ENCODE results near the gene NRG2. TPM values are rescaled to one million over a fixed set of nuclear protein-coding genes. Genes with fewer than 3 reads are reported as not detected.

The NRG2 gene
- total RNA-seq, 1 experiment from 2014 or later: 0.23 TPM

DNA sequence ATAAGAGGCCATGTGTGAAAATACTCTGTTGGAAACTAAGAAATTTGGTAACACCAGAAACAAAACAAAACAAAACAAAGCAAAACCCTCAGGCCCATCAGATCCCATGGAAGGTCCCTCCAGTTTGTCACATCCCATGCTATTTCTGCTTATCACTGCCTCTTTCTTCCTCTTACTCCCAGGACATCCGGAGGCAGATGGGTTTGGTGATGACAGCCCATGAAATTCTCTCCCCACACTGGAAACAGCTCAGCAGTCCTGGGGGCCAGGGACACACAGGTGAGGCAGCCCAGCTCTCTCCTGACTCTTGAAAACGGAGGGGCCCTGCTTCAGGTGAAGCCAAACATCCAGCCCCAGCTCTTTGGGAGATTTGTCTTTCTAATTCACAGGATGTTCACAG, 63.2 kb downstream of the NRG2 start:
- H3K27me3 Mint-ChIP-seq (ENCODE audit: insufficient read depth, unreplicated experiment): peaks cover 43% of the 10 kb centered on the region
- no peak overlapping the region for H3K4me3 Mint-ChIP-seq (ENCODE audit: unreplicated experiment)
- no peaks in the 10 kb centered on the region for H3K4me1 Mint-ChIP-seq (ENCODE audit: insufficient read depth, unreplicated experiment)
- POLR2A ChIA-PET: interaction anchor here (1.0 to 1.2 kb wide), 2 partner anchors 13 to 193 kb away, joined by 5 read pairs; no protein-coding TSS in a partner anchor
- BruUV-seq (replicated peaks): no TSS peak
- intact Hi-C loops (cut with micrococcal nuclease): no loop called here
- no peaks in the 10 kb centered on the region for H3K9me3 Mint-ChIP-seq (ENCODE audit: unreplicated experiment)
- no peak for DNase-seq (ENCODE audit: unreplicated experiment)
- no peak overlapping the region for H3K27ac Mint-ChIP-seq (ENCODE audit: low read depth, unreplicated experiment)
- CTCF ChIA-PET: interaction anchor here (0.9 to 6.0 kb wide), 6 partner anchors 11 to 203 kb away, joined by 3 to 115 read pairs (median 4); no protein-coding TSS in a partner anchor
- TF ChIP-seq, protein P1, sequence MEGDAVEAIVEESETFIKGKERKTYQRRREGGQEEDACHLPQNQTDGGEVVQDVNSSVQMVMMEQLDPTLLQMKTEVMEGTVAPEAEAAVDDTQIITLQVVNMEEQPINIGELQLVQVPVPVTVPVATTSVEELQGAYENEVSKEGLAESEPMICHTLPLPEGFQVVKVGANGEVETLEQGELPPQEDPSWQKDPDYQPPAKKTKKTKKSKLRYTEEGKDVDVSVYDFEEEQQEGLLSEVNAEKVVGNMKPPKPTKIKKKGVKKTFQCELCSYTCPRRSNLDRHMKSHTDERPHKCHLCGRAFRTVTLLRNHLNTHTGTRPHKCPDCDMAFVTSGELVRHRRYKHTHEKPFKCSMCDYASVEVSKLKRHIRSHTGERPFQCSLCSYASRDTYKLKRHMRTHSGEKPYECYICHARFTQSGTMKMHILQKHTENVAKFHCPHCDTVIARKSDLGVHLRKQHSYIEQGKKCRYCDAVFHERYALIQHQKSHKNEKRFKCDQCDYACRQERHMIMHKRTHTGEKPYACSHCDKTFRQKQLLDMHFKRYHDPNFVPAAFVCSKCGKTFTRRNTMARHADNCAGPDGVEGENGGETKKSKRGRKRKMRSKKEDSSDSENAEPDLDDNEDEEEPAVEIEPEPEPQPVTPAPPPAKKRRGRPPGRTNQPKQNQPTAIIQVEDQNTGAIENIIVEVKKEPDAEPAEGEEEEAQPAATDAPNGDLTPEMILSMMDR (IDR thresholded peaks at IDR 0.05; ENCODE audit: unreplicated experiment): no peak
- no peaks in the 10 kb centered on the region for H3K36me3 Mint-ChIP-seq (ENCODE audit: insufficient read depth, unreplicated experiment)

DNA sequence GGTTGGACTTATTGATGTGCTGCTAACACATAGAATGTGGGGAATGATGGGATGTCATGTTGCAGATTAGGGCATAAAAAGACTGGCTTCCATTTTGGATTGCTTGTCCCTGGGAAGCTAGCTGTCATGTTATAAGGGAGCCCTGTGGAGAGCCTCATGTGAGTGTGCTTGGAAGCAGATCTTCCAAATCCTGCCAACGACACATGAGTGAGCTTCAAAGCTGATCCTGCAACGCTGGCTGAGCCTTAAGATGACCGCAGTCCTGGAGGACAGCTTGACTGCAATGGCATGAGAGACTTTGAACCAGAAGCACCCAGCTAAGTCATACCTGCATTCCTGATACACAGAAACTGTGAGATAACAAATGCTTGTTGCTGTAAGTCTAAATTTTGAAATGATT, 63.6 kb downstream of the NRG2 start:
- Mint-ChIP-seq H3K36me3 (ENCODE audit: insufficient read depth, unreplicated experiment) (no peaks in the 10 kb centered on the region), H3K9me3 (ENCODE audit: unreplicated experiment) (no peaks in the 10 kb centered on the region), H3K4me3 (ENCODE audit: unreplicated experiment) (no peak overlapping the region), H3K27me3 (ENCODE audit: insufficient read depth, unreplicated experiment) (peaks cover 43% of the 10 kb centered on the region), H3K27ac (ENCODE audit: low read depth, unreplicated experiment) (no peak overlapping the region), H3K4me1 (ENCODE audit: insufficient read depth, unreplicated experiment) (no peaks in the 10 kb centered on the region)
- no TSS peak for BruUV-seq (replicated peaks)
- TF ChIP-seq, protein P1 (IDR thresholded peaks at IDR 0.05; ENCODE audit: unreplicated experiment): no peak
- ChIA-PET POLR2A (interaction anchor here (1.0 kb wide), 1 partner anchor 192 kb away, joined by 5 read pairs; no protein-coding TSS in a partner anchor), CTCF (interaction anchor here (0.9 to 6.0 kb wide), 5 partner anchors 10 to 192 kb away, joined by 3 to 115 read pairs (median 3); no protein-coding TSS in a partner anchor)
- intact Hi-C loops (cut with micrococcal nuclease): no loop called here
- no peak for DNase-seq (ENCODE audit: unreplicated experiment)

DNA sequence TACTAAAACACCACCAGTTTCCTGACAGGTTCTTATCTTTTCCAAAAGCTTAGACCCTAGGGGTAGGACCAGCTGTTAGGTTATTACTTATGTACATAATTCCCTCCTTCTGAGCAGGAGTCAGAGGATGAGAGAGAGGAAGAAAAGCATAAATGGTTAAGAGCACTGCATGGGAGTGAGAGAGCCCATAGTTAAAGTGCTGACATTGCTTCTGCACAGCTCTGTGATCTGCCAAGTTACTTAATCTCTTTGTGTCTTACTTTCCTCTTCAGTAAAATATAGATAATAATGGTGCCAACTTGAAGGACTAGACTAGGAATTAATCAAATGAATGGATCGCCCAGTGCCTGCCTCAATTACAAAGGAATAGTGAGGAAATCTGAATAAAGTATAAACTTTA, 66.4 kb downstream of the NRG2 start:
- ChIA-PET POLR2A (no interaction called here), CTCF (interaction anchor here (2.1 kb wide), 1 partner anchor 8 kb away, joined by 12 read pairs; no protein-coding TSS in a partner anchor)
- Mint-ChIP-seq H3K4me1 (ENCODE audit: insufficient read depth, unreplicated experiment) (no peaks in the 10 kb centered on the region), H3K36me3 (ENCODE audit: insufficient read depth, unreplicated experiment) (no peaks in the 10 kb centered on the region), H3K27me3 (ENCODE audit: insufficient read depth, unreplicated experiment) (peaks cover 33% of the 10 kb centered on the region), H3K4me3 (ENCODE audit: unreplicated experiment) (no peak overlapping the region), H3K27ac (ENCODE audit: low read depth, unreplicated experiment) (no peak overlapping the region), H3K9me3 (ENCODE audit: unreplicated experiment) (no peaks in the 10 kb centered on the region)
- BruUV-seq (replicated peaks): no TSS peak
- no peak for DNase-seq (ENCODE audit: unreplicated experiment)
- TF ChIP-seq, protein P1 (IDR thresholded peaks at IDR 0.05; ENCODE audit: unreplicated experiment): no peak
- intact Hi-C loops (cut with micrococcal nuclease): no loop called here

DNA sequence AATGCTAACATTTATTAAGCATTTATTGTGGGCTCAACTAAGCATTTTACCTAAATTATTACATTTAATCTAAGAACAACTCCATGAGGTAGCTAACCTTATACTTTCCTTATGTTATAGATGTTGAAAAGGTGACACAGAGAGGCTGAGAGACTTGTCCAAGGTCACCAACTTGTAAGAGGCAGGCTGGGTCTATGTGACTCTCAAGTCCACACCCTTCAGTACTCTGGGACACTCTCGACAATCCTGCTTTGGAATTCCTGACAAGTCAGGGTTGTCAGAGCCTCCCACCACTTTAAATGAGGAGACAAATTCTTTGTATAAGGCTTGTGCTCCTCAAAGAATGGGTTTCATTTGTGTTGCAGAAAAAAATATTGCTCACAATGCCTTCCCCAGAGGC, 67.2 kb downstream of the NRG2 start:
- POLR2A ChIA-PET: no interaction called here
- DNase-seq (ENCODE audit: unreplicated experiment): no peak
- TF ChIP-seq, protein P1 (IDR thresholded peaks at IDR 0.05; ENCODE audit: unreplicated experiment): no peak
- intact Hi-C loops (cut with micrococcal nuclease): no loop called here
- H3K36me3 Mint-ChIP-seq (ENCODE audit: insufficient read depth, unreplicated experiment): no peaks in the 10 kb centered on the region
- H3K9me3 Mint-ChIP-seq (ENCODE audit: unreplicated experiment): no peaks in the 10 kb centered on the region
- H3K27ac Mint-ChIP-seq (ENCODE audit: low read depth, unreplicated experiment): no peak overlapping the region
- no peaks in the 10 kb centered on the region for H3K4me1 Mint-ChIP-seq (ENCODE audit: insufficient read depth, unreplicated experiment)
- H3K4me3 Mint-ChIP-seq (ENCODE audit: unreplicated experiment): no peak overlapping the region
- peaks cover 27% of the 10 kb centered on the region for H3K27me3 Mint-ChIP-seq (ENCODE audit: insufficient read depth, unreplicated experiment)
- CTCF ChIA-PET: interaction anchor here (0.6 to 12.6 kb wide), 4 partner anchors 7 to 192 kb away, joined by 3 to 774 read pairs (median 8); no protein-coding TSS in a partner anchor
- no TSS peak for BruUV-seq (replicated peaks)

Measured in MCF 10A (cell line).